Measurements from ENCODE around the gene KRT77.
A peak's percentile ranks its signal among the peaks of the same experiment; 100 is the strongest.

Gene KRT77

GRCh38 chr12:52691076-52691840 is 12.1 kb downstream of the KRT77 start:
- DNase-seq = no peak

GRCh38 chr12:52690351-52691075 is 12.8 kb downstream of the KRT77 start:
- no peak for DNase-seq

GRCh38 chr12:52689936-52690335 is 13.4 kb downstream of the KRT77 start:
- no peak for DNase-seq

- no peak for DNase-seq
Measured at GRCh38 chr12:52689239-52689638, 14.1 kb downstream of the KRT77 start.

GRCh38 chr12:52688481-52688880 is 14.8 kb downstream of the KRT77 start:
- DNase-seq = no peak

- no peak for DNase-seq
Measured at GRCh38 chr12:52687497-52688385, 15.6 kb downstream of the KRT77 start.

- DNase-seq = no peak
Measured at GRCh38 chr12:52686756-52687487, 16.4 kb downstream of the KRT77 start.

- peak; percentile 28 for DNase-seq
Measured at GRCh38 chr12:52686063-52686462, 17.3 kb downstream of the KRT77 start.

GRCh38 chr12:52685406-52685890 is 17.9 kb downstream of the KRT77 start:
- DNase-seq = no peak

- no peak for DNase-seq
Measured at GRCh38 chr12:52684431-52684830, 18.9 kb downstream of the KRT77 start.

- DNase-seq = no peak
Measured at GRCh38 chr12:52683575-52684300, 19.6 kb downstream of the KRT77 start.

- DNase-seq = no peak
Measured at GRCh38 chr12:52682938-52683574, 20.3 kb downstream of the KRT77 start.

- no peak for DNase-seq
Measured at GRCh38 chr12:52682381-52682660, 21.0 kb downstream of the KRT77 start.

- DNase-seq = no peak
Measured at GRCh38 chr12:52681526-52682380, 21.6 kb downstream of the KRT77 start.

- no peak for DNase-seq
Measured at GRCh38 chr12:52680363-52680762, 23.0 kb downstream of the KRT77 start, which contains the start of gene KRT1. Gene KRT1 (minus strand): TSS chr12:52680407. CDS start chr12:52680348, 59 bp downstream.

- DNase-seq = no peak
Measured at GRCh38 chr12:52679875-52680274, 23.4 kb downstream of the KRT77 start.

GRCh38 chr12:52677671-52678070 is 25.7 kb downstream of the KRT77 start:
- DNase-seq = no peak

- DNase-seq = no peak
Measured at GRCh38 chr12:52677126-52677525, 26.2 kb downstream of the KRT77 start.

- DNase-seq = no peak
Measured at GRCh38 chr12:52676163-52676562, 27.2 kb downstream of the KRT77 start.

- DNase-seq = no peak
Measured at GRCh38 chr12:52675301-52675701, 28.0 kb downstream of the KRT77 start.

Measured in right forelimb (tissue), 1 donor.